Measurements from ENCODE around the gene GTSE1.

The GTSE1 gene

GRCh38 chr22:46357711-46358520 is 61.2 kb downstream of the GTSE1 start:
- no peak overlapping the region for H3K4me3 ChIP-seq
- peak overlapping the region in 1 of 21 experiments; percentile 5 for H3K27ac ChIP-seq

GRCh38 chr22:46358766-46359165 is 62.1 kb downstream of the GTSE1 start:
- no peak overlapping the region for H3K27ac ChIP-seq
- no peak overlapping the region for H3K4me3 ChIP-seq

- H3K4me3 ChIP-seq = no peak overlapping the region
- H3K27ac ChIP-seq = no peak overlapping the region
These were observed 62.7 kb downstream of the GTSE1 start for GRCh38 chr22:46359362-46359761.

- Histone ChIP-seq H3K27ac (no peak overlapping the region), H3K4me3 (no peak overlapping the region)
These were observed 63.4 kb downstream of the GTSE1 start for GRCh38 chr22:46360097-46360496.

GRCh38 chr22:46360891-46361290 is 64.2 kb downstream of the GTSE1 start:
- Histone ChIP-seq H3K4me3 (no peak overlapping the region), H3K27ac (no peak overlapping the region)

- Histone ChIP-seq H3K27ac (no peak overlapping the region), H3K4me3 (no peak overlapping the region)
These were observed 65.1 kb downstream of the GTSE1 start for GRCh38 chr22:46361826-46362202.

GRCh38 chr22:46362203-46362933 is 65.7 kb downstream of the GTSE1 start:
- no peak overlapping the region for H3K27ac ChIP-seq
- no peak overlapping the region for H3K4me3 ChIP-seq

GRCh38 chr22:46362934-46363515 is 66.4 kb downstream of the GTSE1 start:
- no peak overlapping the region for H3K4me3 ChIP-seq
- H3K27ac ChIP-seq = no peak overlapping the region

- Histone ChIP-seq H3K27ac (no peak overlapping the region), H3K4me3 (no peak overlapping the region)
These were observed 67.1 kb downstream of the GTSE1 start for GRCh38 chr22:46363611-46364321.

GRCh38 chr22:46364341-46365165 is 67.9 kb downstream of the GTSE1 start:
- Histone ChIP-seq H3K4me3 (no peak overlapping the region), H3K27ac (no peak overlapping the region)

GRCh38 chr22:46365166-46365624 is 68.5 kb downstream of the GTSE1 start:
- Histone ChIP-seq H3K4me3 (no peak overlapping the region), H3K27ac (no peak overlapping the region)

GRCh38 chr22:46366327-46366731 is 69.7 kb downstream of the GTSE1 start:
- Histone ChIP-seq H3K4me3 (no peak overlapping the region), H3K27ac (no peak overlapping the region)

GRCh38 chr22:46366801-46367706 is 70.4 kb downstream of the GTSE1 start:
- H3K27ac ChIP-seq = peak overlapping the region in 1 of 21 experiments; percentile 22
- H3K4me3 ChIP-seq = no peak overlapping the region

GRCh38 chr22:46367707-46368191 is 71.1 kb downstream of the GTSE1 start:
- Histone ChIP-seq H3K27ac (peak overlapping the region in 1 of 21 experiments; percentile 22), H3K4me3 (no peak overlapping the region)

GRCh38 chr22:46368422-46368821 is 71.8 kb downstream of the GTSE1 start:
- H3K4me3 ChIP-seq = no peak overlapping the region
- no peak overlapping the region for H3K27ac ChIP-seq

- Histone ChIP-seq H3K4me3 (no peak overlapping the region), H3K27ac (no peak overlapping the region)
These were observed 72.4 kb downstream of the GTSE1 start for GRCh38 chr22:46368871-46369715.
